ENCODE results near the gene PPM1M.

- TF ChIP-seq CTCF (IDR thresholded peaks at IDR 0.05): no peak
- no peak for TF ChIP-seq POLR2A (IDR thresholded peaks at IDR 0.05)
- peak; percentile 94 for TF ChIP-seq POLR2AphosphoS5 (IDR thresholded peaks at IDR 0.05)
Observed at GRCh38 chr3:52204337-52205073, 41.1 kb upstream of the PPM1M start.

All from prostate gland (tissue), 2 donors.